Measurements from ENCODE around the gene TOMM22. TPM values are rescaled to one million over a fixed set of nuclear protein-coding genes. Genes with fewer than 3 reads are reported as not detected.

Gene TOMM22
- total and polyA plus RNA-seq, 4 donors, result 25.6 to 57.7 (median 29.2) TPM

GRCh38 chr22:38689651-38690050 is 7.9 kb downstream of the TOMM22 start:
- peaks cover 0 to 4% (median 0%) of the 10 kb centered on the region in 5 donors for H3K4me1 ChIP-seq (ENCODE audit: control insufficient read depth in 5 of 5, insufficient read depth in 5 of 5, low read length in 5 of 5)
- DNase-seq (no peak), ATAC-seq (ENCODE audit: insufficient read depth, low FRiP score) (no peak)
- no peaks in the 10 kb centered on the region for H3K9me3 ChIP-seq (ENCODE audit: control insufficient read depth in 4 of 4, insufficient read depth in 3 of 4, low read length in 3 of 4)
- 65 to 96% methylated on average over 1 of the region's 1 CpG for WGBS, 2 donors
- no peak for TF ChIP-seq CTCF (IDR thresholded peaks at IDR 0.05; ENCODE audit: control extremely low read depth, extremely low read depth)
- H3K9ac ChIP-seq (ENCODE audit: insufficient read depth in 1 of 2, low read length in 2 of 2), result no peak overlapping the region
- no peak overlapping the region for H3K4me3 ChIP-seq
- peaks cover 11 to 44% (median 29%) of the 10 kb centered on the region in 4 donors for H3K36me3 ChIP-seq (ENCODE audit: control insufficient read depth in 4 of 4, insufficient read depth in 4 of 4, low read length in 4 of 4)
- no peak overlapping the region for H3K27ac ChIP-seq (ENCODE audit: low read depth in 1 of 2, low read length in 1 of 2)
- H3K27me3 ChIP-seq (ENCODE audit: control insufficient read depth in 3 of 3, insufficient read depth in 3 of 3, low read length in 2 of 3), result no peaks in the 10 kb centered on the region

GRCh38 chr22:38694049-38694448 is 12.3 kb downstream of the TOMM22 start:
- WGBS, 2 donors, result 66% methylated on average over 2 of the region's 2 CpGs
- Histone ChIP-seq H3K4me1 (ENCODE audit: control insufficient read depth in 5 of 5, insufficient read depth in 5 of 5, low read length in 5 of 5) (peaks cover 12 to 32% (median 17%) of the 10 kb centered on the region in 5 donors), H3K36me3 (ENCODE audit: control insufficient read depth in 4 of 4, insufficient read depth in 4 of 4, low read length in 4 of 4) (peaks cover 5 to 15% (median 9%) of the 10 kb centered on the region in 4 donors), H3K27me3 (ENCODE audit: control insufficient read depth in 3 of 3, insufficient read depth in 3 of 3, low read length in 2 of 3) (no peaks in the 10 kb centered on the region), H3K9ac (ENCODE audit: insufficient read depth in 1 of 2, low read length in 2 of 2) (no peak overlapping the region), H3K4me3 (no peak overlapping the region), H3K27ac (ENCODE audit: low read depth in 1 of 2, low read length in 1 of 2) (peak overlapping the region in 1 of 2 donors; percentile 56), H3K9me3 (ENCODE audit: control insufficient read depth in 4 of 4, insufficient read depth in 3 of 4, low read length in 3 of 4) (no peaks in the 10 kb centered on the region)
- no peak for DNase-seq
- no peak for ATAC-seq (ENCODE audit: insufficient read depth, low FRiP score)
- no peak for TF ChIP-seq CTCF (IDR thresholded peaks at IDR 0.05; ENCODE audit: control extremely low read depth, extremely low read depth)

- 56 to 78% methylated on average over 3 of the region's 3 CpGs for WGBS, 2 donors
- ATAC-seq (ENCODE audit: insufficient read depth, low FRiP score) (no peak), DNase-seq (no peak)
- no peak overlapping the region for H3K27ac ChIP-seq (ENCODE audit: low read depth in 1 of 2, low read length in 1 of 2)
- H3K9me3 ChIP-seq (ENCODE audit: control insufficient read depth in 4 of 4, insufficient read depth in 3 of 4, low read length in 3 of 4), result no peaks in the 10 kb centered on the region
- peaks cover 12 to 39% (median 23%) of the 10 kb centered on the region in 5 donors for H3K4me1 ChIP-seq (ENCODE audit: control insufficient read depth in 5 of 5, insufficient read depth in 5 of 5, low read length in 5 of 5)
- peaks cover 4 to 12% (median 6%) of the 10 kb centered on the region in 4 donors for H3K36me3 ChIP-seq (ENCODE audit: control insufficient read depth in 4 of 4, insufficient read depth in 4 of 4, low read length in 4 of 4)
- H3K27me3 ChIP-seq (ENCODE audit: control insufficient read depth in 3 of 3, insufficient read depth in 3 of 3, low read length in 2 of 3), result no peaks in the 10 kb centered on the region
- TF ChIP-seq CTCF (IDR thresholded peaks at IDR 0.05; ENCODE audit: control extremely low read depth, extremely low read depth), result no peak
- H3K9ac ChIP-seq (ENCODE audit: insufficient read depth in 1 of 2, low read length in 2 of 2), result peak overlapping the region in 1 of 2 donors; percentile 4
- H3K4me3 ChIP-seq, result no peak overlapping the region
These were observed 13.2 kb downstream of the TOMM22 start for GRCh38 chr22:38694940-38695339.
